ENCODE results near the gene MYO15A.

DNA sequence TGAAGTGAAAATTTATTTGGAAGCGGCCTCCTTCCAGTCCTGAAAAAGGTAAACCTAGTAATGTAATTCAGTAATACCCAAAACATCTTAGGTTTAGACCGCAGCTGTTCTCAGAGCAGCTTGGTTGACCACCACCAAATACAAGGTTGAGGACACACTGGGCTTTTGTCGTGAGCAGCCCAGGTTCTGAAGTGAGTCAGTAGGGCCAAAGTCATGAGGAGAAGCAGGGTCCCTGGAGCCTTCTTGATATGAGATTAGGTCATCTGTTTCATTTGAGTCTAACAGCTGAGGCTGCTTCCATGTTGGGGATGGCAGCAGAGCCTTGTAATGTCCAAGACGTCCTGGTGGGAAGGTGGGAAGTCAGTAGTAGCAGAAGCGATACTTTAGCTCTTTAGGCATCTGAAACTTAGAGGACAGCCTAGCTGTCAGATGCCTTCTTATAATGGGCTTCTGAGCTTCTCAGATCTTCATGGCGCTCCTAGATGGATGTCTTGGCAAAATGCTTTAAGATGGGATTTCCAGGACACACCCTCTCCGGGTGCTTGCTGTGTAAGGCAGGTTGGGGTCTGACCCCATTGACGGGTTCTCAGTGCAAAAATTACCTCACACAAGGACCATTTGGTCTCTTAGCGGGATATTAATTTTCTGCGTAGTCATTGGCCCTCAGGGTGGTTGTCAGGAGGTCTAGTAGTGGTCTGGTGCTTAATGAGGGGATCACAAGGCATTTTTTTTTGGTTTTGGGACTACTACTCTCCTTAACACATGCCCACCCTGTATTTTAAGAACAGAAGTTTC is 77.5 kb downstream of the MYO15A start:
- TF ChIP-seq, protein P1, sequence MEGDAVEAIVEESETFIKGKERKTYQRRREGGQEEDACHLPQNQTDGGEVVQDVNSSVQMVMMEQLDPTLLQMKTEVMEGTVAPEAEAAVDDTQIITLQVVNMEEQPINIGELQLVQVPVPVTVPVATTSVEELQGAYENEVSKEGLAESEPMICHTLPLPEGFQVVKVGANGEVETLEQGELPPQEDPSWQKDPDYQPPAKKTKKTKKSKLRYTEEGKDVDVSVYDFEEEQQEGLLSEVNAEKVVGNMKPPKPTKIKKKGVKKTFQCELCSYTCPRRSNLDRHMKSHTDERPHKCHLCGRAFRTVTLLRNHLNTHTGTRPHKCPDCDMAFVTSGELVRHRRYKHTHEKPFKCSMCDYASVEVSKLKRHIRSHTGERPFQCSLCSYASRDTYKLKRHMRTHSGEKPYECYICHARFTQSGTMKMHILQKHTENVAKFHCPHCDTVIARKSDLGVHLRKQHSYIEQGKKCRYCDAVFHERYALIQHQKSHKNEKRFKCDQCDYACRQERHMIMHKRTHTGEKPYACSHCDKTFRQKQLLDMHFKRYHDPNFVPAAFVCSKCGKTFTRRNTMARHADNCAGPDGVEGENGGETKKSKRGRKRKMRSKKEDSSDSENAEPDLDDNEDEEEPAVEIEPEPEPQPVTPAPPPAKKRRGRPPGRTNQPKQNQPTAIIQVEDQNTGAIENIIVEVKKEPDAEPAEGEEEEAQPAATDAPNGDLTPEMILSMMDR (IDR thresholded peaks at IDR 0.05) = no peak
- TF ChIP-seq EP300 (IDR thresholded peaks at IDR 0.05) = no peak

Data from stomach (tissue), 4 donors.